K562 (cell line): ENCODE measurements around the gene LSM4. TPM values are rescaled to one million over a fixed set of nuclear protein-coding genes. Genes with fewer than 3 reads are reported as not detected.

Source experiments
- ARHGAP35 ChIP-seq: fragments of 450-650 bp; IDR thresholded peaks from 2 replicates; pipeline ENCODE4 v1.6.1; 2018; ENCODE audit not compliant: partially characterized antibody
- ATF3 ChIP-seq, 2 experiments: fragments of 450-650 bp in 1 of 2; sonication (generic) in 1 of 2; formaldehyde crosslinking in 1 of 2; IDR thresholded peaks in 1 of 2; conservative IDR thresholded peaks in 1 of 2; 2 replicates each; pipeline versions ENCODE4 v1.6.1 to v1.8.1; 2016 to 2023; ENCODE audit warnings: mild to moderate bottlenecking in 2 of 2, moderate library complexity in 2 of 2, inconsistent platforms in 1 of 2, missing genetic modification reagents in 1 of 2
- DIDO1 ChIP-seq: fragments of 450-650 bp; IDR thresholded peaks from 2 replicates; pipeline ENCODE4 v1.6.1; 2016; ENCODE audit warnings: low read depth, missing biosample characterization, missing genetic modification characterization
- EHMT2 ChIP-seq: fragments of 450-650 bp; IDR thresholded peaks from 2 replicates; pipeline ENCODE4 v1.6.1; 2018; ENCODE audit warnings: antibody characterized with exemption
- ETV6 ChIP-seq, 3 experiments: fragments of 150-350 bp in 1 of 3; sonication (generic) in 1 of 3; formaldehyde crosslinking in 1 of 3; IDR thresholded peaks; 2 replicates each; pipeline versions ENCODE4 v1.6.1 to v1.8.0; 2014 to 2022; ENCODE audit warnings: borderline replicate concordance in 2 of 3, low read depth in 2 of 3, antibody characterized with exemption in 1 of 3, low read length in 1 of 3, mild to moderate bottlenecking in 1 of 3, missing genetic modification reagents in 1 of 3
- MEIS2 ChIP-seq: fragments of 450-650 bp; IDR thresholded peaks from 2 replicates; pipeline ENCODE4 v1.6.1; 2014; ENCODE audit warnings: mild to moderate bottlenecking; ENCODE audit not compliant: partially characterized antibody
- PTBP1 ChIP-seq: fragments of 200-400 bp; formaldehyde crosslinking; IDR thresholded peaks from 2 replicates; pipeline ENCODE4 v1.6.1; 2017; ENCODE audit warnings: low read depth, low read length
- PYGO2 ChIP-seq: fragments of 450-650 bp; IDR thresholded peaks from 2 replicates; pipeline ENCODE4 v1.6.1; 2016; ENCODE audit warnings: mild to moderate bottlenecking, missing genetic modification characterization, moderate library complexity, missing compliant biosample characterization
- RBFOX2 ChIP-seq: fragments of 200-400 bp; formaldehyde crosslinking; IDR thresholded peaks from 2 replicates; pipeline ENCODE4 v1.6.1; 2017; ENCODE audit warnings: low read depth, mild to moderate bottlenecking, low read length, moderate library complexity
- RBM25 ChIP-seq: fragments of 200-400 bp; formaldehyde crosslinking; IDR thresholded peaks from 2 replicates; pipeline ENCODE4 v1.6.1; 2018; ENCODE audit warnings: low read length, low read depth, moderate library complexity; ENCODE audit not compliant: severe bottlenecking
- SFPQ ChIP-seq: fragments of 200-400 bp; formaldehyde crosslinking; IDR thresholded peaks from 2 replicates; pipeline ENCODE4 v1.6.1; 2017; ENCODE audit warnings: mild to moderate bottlenecking, low read depth, low read length, moderate library complexity
- TAF9B ChIP-seq: fragments of 450-650 bp; IDR thresholded peaks from 2 replicates; pipeline ENCODE4 v1.6.1; 2018; ENCODE audit warnings: mild to moderate bottlenecking; ENCODE audit not compliant: partially characterized antibody
- TCF7 ChIP-seq: sonication (generic); IDR thresholded peaks from 2 replicates; pipeline ENCODE4 v1.6.1; 2016; ENCODE audit warnings: antibody characterized with exemption, borderline replicate concordance
- ZBTB11 ChIP-seq, 3 experiments: fragments of 200-800 bp in 1 of 3; fragments of 250-450 bp in 1 of 3; fragments of 450-650 bp in 1 of 3; sonication (Bioruptor Pico) in 1 of 3; sonication (Bioruptor generic) in 1 of 3; formaldehyde crosslinking in 1 of 3; IDR thresholded peaks; 2 replicates each; pipeline versions ENCODE4 v1.6.1 to v1.8.0; 2016 to 2022; ENCODE audit warnings: mild to moderate bottlenecking in 2 of 3, missing genetic modification characterization in 2 of 3, missing compliant biosample characterization in 1 of 3, moderate library complexity in 1 of 3
- ZFP36 ChIP-seq: fragments of 150-350 bp; IDR thresholded peaks from 2 replicates; pipeline ENCODE4 v1.6.1; 2018; ENCODE audit warnings: low read length, low read depth; ENCODE audit not compliant: partially characterized antibody
- ZNF134 ChIP-seq: fragments of 250-450 bp; sonication (Bioruptor Pico); conservative IDR thresholded peaks from 2 replicates; pipeline ENCODE4 v1.4.0; 2020
- ZNF584 ChIP-seq: fragments of 200-800 bp; sonication (Bioruptor generic); IDR thresholded peaks from 2 replicates; pipeline ENCODE4 v1.6.1; 2016; ENCODE audit warnings: low read depth, mild to moderate bottlenecking, missing genetic modification characterization, missing compliant biosample characterization
- ZNF75A ChIP-seq: fragments of 450-650 bp; formaldehyde crosslinking; IDR thresholded peaks from 2 replicates; pipeline ENCODE4 v1.4.0; 2020; ENCODE audit warnings: mild to moderate bottlenecking
- polyA plus RNA-seq, 8 experiments: library from polyadenylated mRNA; depleted of rRNA in 4 of 8; stranded (reverse) in 5 of 8; unstranded in 3 of 8; fragments of >200 nt; fragmentation: Nextera tagmentation in 2 of 8; fragmentation: Illumina TruSeq in 1 of 8; extraction: Ambion mirVana in 2 of 8; extraction: Trizol in 1 of 8; gene quantifications; 2 replicates each; pipeline versions ENCODE4 v1.2.1 to v1.2.3, GENCODE V29; 2011 to 2014; ENCODE audit warnings: inconsistent platforms in 1 of 8, missing spikeins in 1 of 8
- total RNA-seq, 7 experiments: library from RNA; depleted of rRNA in 6 of 7; stranded (reverse); fragments of >200 nt in 6 of 7; fragmentation: Illumina TruSeq in 2 of 7; extraction: Trizol in 2 of 7; gene quantifications; 2 replicates each; pipeline versions ENCODE4 v1.2.1 to v1.2.3, GENCODE V29; 2011 to 2021; ENCODE audit warnings: low replicate concordance in 1 of 7
- TF ChIP-seq, protein P1 (sequence below): fragments of 450-650 bp; formaldehyde crosslinking; conservative IDR thresholded peaks from 2 replicates; pipeline ENCODE4 v1.4.0; 2022; ENCODE audit warnings: mild to moderate bottlenecking, missing genetic modification characterization

LSM4 gene
- total and polyA plus RNA-seq, 9 of the 15 experiments (the other 6 are each of a cell fraction or from before 2014, with no cell fraction given): 11.9 to 763 (median 202) TPM

GRCh38 chr19:18342090-18342632 is 19.3 kb upstream of the LSM4 start (continued):
- TF ChIP-seq EHMT2: no peak
- TF ChIP-seq RBFOX2: 0 out of 2 replicates have a peak, but pooled peaks have one; percentile 10
- TF ChIP-seq ZFP36: peak; percentile 84
- TF ChIP-seq, protein P1, sequence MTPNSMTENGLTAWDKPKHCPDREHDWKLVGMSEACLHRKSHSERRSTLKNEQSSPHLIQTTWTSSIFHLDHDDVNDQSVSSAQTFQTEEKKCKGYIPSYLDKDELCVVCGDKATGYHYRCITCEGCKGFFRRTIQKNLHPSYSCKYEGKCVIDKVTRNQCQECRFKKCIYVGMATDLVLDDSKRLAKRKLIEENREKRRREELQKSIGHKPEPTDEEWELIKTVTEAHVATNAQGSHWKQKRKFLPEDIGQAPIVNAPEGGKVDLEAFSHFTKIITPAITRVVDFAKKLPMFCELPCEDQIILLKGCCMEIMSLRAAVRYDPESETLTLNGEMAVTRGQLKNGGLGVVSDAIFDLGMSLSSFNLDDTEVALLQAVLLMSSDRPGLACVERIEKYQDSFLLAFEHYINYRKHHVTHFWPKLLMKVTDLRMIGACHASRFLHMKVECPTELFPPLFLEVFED (CRISPR knock-in tag): no peak
- no peak for TF ChIP-seq TCF7
- no peak for TF ChIP-seq ARHGAP35
- 0 out of 2 replicates have a peak, but pooled peaks have one; percentile 62 for TF ChIP-seq PTBP1
- no peak for TF ChIP-seq SFPQ
- TF ChIP-seq DIDO1: no peak
- TF ChIP-seq TAF9B: no peak
- peak; percentile 84 for TF ChIP-seq RBM25
- TF ChIP-seq PYGO2 (tag): no peak
- TF ChIP-seq ZBTB11 (CRISPR knock-in tag; IDR thresholded peaks at IDR 0.05): no peak
- no peak for TF ChIP-seq ZNF134 (CRISPR knock-in tag)
- no peak for TF ChIP-seq ETV6 (IDR thresholded peaks at IDR 0.05; ENCODE audit: borderline replicate concordance in 1 of 2, low read depth in 2 of 2, low read length in 1 of 2)
- TF ChIP-seq ETV6 (CRISPR knock-in tag; IDR thresholded peaks at IDR 0.05; ENCODE audit: borderline replicate concordance): no peak
- TF ChIP-seq ATF3 (IDR thresholded peaks at IDR 0.05): no peak
- TF ChIP-seq ATF3 (CRISPR knock-in tag; conservative IDR thresholded peaks at IDR 0.05): no peak
- no peak for TF ChIP-seq ZNF75A
- no peak for TF ChIP-seq MEIS2
- no peak for TF ChIP-seq ZNF584 (CRISPR knock-in tag)
